ENCODE results near the gene CAPS.

GRCh38 chr19:5896365-5897076 lies 17.5 kb upstream of the CAPS start:
- TF ChIP-seq, protein P1, sequence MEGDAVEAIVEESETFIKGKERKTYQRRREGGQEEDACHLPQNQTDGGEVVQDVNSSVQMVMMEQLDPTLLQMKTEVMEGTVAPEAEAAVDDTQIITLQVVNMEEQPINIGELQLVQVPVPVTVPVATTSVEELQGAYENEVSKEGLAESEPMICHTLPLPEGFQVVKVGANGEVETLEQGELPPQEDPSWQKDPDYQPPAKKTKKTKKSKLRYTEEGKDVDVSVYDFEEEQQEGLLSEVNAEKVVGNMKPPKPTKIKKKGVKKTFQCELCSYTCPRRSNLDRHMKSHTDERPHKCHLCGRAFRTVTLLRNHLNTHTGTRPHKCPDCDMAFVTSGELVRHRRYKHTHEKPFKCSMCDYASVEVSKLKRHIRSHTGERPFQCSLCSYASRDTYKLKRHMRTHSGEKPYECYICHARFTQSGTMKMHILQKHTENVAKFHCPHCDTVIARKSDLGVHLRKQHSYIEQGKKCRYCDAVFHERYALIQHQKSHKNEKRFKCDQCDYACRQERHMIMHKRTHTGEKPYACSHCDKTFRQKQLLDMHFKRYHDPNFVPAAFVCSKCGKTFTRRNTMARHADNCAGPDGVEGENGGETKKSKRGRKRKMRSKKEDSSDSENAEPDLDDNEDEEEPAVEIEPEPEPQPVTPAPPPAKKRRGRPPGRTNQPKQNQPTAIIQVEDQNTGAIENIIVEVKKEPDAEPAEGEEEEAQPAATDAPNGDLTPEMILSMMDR (IDR thresholded peaks at IDR 0.05): no peak
- TF ChIP-seq POLR2A (IDR thresholded peaks at IDR 0.05): no peak
